OCI-LY1 (cell line): ENCODE data around the gene CDC45.

Experiments
- EZH2 ChIP-seq: fragments of 200-600 bp; sonication (generic), shearing (Covaris generic); IDR thresholded peaks from 2 replicates; pipeline ENCODE4 v1.8.0; 2017; ENCODE audit warnings: borderline replicate concordance, mixed run types, mild to moderate bottlenecking, antibody characterized with exemption, low read length, moderate library complexity, mixed read lengths
- TF ChIP-seq, protein P1 (sequence below): fragments of 200-600 bp; sonication (generic), shearing (Covaris generic); IDR thresholded peaks from 2 replicates; pipeline ENCODE4 v1.5.1; 2017; ENCODE audit warnings: mild to moderate bottlenecking, antibody characterized with exemption, low read length, moderate library complexity, mixed read lengths

- no peak for TF ChIP-seq EZH2
- TF ChIP-seq, protein P1, sequence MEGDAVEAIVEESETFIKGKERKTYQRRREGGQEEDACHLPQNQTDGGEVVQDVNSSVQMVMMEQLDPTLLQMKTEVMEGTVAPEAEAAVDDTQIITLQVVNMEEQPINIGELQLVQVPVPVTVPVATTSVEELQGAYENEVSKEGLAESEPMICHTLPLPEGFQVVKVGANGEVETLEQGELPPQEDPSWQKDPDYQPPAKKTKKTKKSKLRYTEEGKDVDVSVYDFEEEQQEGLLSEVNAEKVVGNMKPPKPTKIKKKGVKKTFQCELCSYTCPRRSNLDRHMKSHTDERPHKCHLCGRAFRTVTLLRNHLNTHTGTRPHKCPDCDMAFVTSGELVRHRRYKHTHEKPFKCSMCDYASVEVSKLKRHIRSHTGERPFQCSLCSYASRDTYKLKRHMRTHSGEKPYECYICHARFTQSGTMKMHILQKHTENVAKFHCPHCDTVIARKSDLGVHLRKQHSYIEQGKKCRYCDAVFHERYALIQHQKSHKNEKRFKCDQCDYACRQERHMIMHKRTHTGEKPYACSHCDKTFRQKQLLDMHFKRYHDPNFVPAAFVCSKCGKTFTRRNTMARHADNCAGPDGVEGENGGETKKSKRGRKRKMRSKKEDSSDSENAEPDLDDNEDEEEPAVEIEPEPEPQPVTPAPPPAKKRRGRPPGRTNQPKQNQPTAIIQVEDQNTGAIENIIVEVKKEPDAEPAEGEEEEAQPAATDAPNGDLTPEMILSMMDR: no peak
These were observed 18.2 kb upstream of the CDC45 start for GRCh38 chr22:19461506-19461905.
